ENCODE data around the gene CCDC152. TPM values are rescaled to one million over a fixed set of nuclear protein-coding genes. Genes with fewer than 3 reads are reported as not detected.
A peak's percentile ranks its signal among the peaks of the same experiment; 100 is the strongest.

CCDC152 gene, protein sequence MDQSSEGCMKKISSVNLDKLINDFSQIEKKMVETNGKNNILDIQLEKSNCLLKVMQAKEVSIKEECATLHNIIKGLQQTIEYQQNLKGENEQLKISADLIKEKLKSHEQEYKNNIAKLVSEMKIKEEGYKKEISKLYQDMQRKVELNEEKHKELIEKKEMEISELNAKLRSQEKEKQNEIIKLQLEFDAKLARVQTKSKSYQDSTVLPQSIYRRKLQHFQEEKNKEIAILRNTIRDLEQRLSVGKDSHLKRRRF
- total RNA-seq (1 to 10 TPM; 3.6 to 6.5 (median 5.7) TPM), total RNA-seq (1.9 to 31.0 (median 6.8) reads per million in 29 experiments)
- 6.2 TPM for total RNA-seq (2013)

DNA sequence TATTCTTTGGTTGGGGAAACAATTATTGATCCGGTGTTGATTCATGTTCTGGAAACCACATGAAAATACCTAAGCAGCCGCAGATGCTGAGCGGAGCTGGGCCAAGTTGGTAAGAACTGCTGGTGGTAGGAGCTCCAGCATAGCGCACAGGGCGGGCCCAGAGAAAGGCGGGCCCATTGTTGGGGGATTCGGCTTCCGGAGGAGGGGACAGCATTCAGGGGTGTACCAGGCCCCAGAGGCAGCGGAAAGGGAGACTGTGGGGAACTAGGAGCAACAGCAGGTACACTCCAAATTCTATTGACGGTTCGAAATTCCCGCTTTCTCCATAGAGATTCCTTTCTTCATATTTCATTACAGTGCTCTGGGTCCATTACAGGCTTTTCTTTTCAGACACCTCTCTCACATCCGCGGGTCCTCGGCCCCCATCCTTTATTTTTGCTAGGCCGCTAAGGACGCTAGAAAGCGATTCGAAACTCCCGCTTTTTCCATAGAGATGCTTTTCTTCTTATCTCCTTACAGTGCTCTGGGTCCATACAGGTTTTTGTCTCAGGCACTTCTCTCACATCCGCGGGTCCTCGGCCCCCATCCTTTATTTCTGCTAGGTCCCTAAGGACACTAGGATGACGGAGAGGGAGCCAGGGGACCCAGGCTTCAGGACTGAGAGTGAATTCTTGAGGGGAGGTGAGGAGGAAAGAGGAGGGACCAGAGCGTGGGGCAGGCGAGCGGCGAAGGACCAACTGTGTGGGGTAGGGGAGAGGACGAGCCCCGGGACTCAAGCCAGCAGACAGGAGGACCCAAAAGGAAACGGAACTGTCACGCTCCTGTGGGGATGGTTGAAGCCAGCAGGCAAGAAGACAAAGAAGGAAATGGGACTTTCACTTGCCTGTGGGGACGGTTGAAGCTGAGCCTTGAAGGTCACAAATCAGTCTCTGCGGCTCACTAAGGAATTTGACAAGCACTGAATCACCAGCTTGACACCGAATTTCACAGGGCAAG is at the start of gene CCDC152:
TSS of gene CCDC152 (plus strand) at position 213 of the 996 bp plus-strand sequence. CDS start 2,304 bp downstream, outside the sequence.
- Histone ChIP-seq H3K4me3 (ENCODE audit: control insufficient read depth in 1 of 2, extremely low read depth in 1 of 2, low read length in 1 of 2) (peak within 1 kb of the TSS; percentile 58 to 66), H3K4me1 (ENCODE audit: control insufficient read depth in 1 of 2, extremely low read depth in 1 of 2, insufficient read depth in 2 of 2, low read length in 2 of 2) (peaks cover 0 to 6% of the 10 kb centered on the region in 2 experiments), H3K27ac (ENCODE audit: low read length) (peak within 1 kb of the TSS; percentile 11), H3K27me3 (replicated peaks in 1 of 2; ENCODE audit: control insufficient read depth in 2 of 2, extremely low read depth in 1 of 2, insufficient read depth in 2 of 2, low read length in 1 of 2) (peaks cover 0 to 9% of the 10 kb centered on the region in 2 experiments), H3K9me3 (no peaks in the 10 kb centered on the region), H3K36me3 (ENCODE audit: control insufficient read depth in 2 of 2, extremely low read depth in 1 of 2, insufficient read depth in 1 of 2, low read length in 1 of 2) (no peaks in the 10 kb centered on the region)
- no peaks in the 10 kb centered on the region for H3K9me3 Mint-ChIP-seq
- H3K27ac Mint-ChIP-seq: peak within 1 kb of the TSS; percentile 65 to 72
- POLR2A ChIA-PET: no interaction called here
- peaks cover 13 to 17% (median 14%) of the 10 kb centered on the region in 3 donors for H3K4me1 Mint-ChIP-seq
- WGBS (ENCODE audit: insufficient coverage): 39% methylated on average over 25 of the region's 35 CpGs
- H3K4me3 Mint-ChIP-seq: peak within 1 kb of the TSS; percentile 82 to 87 (median 87)
- CTCF ChIA-PET: interaction anchor here in 1 of 2 donors (0.5 to 0.8 kb wide), 3 partner anchors 10 to 251 kb away, joined by 3 to 4 read pairs (median 3); no protein-coding TSS in a partner anchor
- H3K36me3 Mint-ChIP-seq: peaks cover 4% of the 10 kb centered on the region
- H3K27me3 Mint-ChIP-seq: peaks cover 14 to 19% of the 10 kb centered on the region in 2 donors
- peak; percentile 90 to 100 (median 98) for ATAC-seq (replicated peaks in 1 of 4)
- peak; percentile 14 to 69 (median 48) for DNase-seq

- H3K4me3 ChIP-seq (ENCODE audit: control insufficient read depth in 1 of 2, extremely low read depth in 1 of 2, low read length in 1 of 2): no peak overlapping the region
- Mint-ChIP-seq H3K4me1 (peaks cover 16 to 21% (median 19%) of the 10 kb centered on the region in 3 donors), H3K9me3 (no peaks in the 10 kb centered on the region), H3K4me3 (no peak overlapping the region), H3K27ac (no peak overlapping the region), H3K36me3 (no peaks in the 10 kb centered on the region), H3K27me3 (peaks cover 12 to 18% of the 10 kb centered on the region in 2 donors)
- no peaks in the 10 kb centered on the region for H3K36me3 ChIP-seq (ENCODE audit: control insufficient read depth in 2 of 2, extremely low read depth in 1 of 2, insufficient read depth in 1 of 2, low read length in 1 of 2)
- H3K27me3 ChIP-seq (replicated peaks in 1 of 2; ENCODE audit: control insufficient read depth in 2 of 2, extremely low read depth in 1 of 2, insufficient read depth in 2 of 2, low read length in 1 of 2): peaks cover 0 to 3% of the 10 kb centered on the region in 2 experiments
- ChIA-PET CTCF (no interaction called here), POLR2A (interaction anchor here in 1 of 2 donors (0.6 kb wide), 1 partner anchor 101 kb away, joined by 4 read pairs; no protein-coding TSS in a partner anchor)
- H3K4me1 ChIP-seq (ENCODE audit: control insufficient read depth in 1 of 2, extremely low read depth in 1 of 2, insufficient read depth in 2 of 2, low read length in 2 of 2): peaks cover 3 to 10% of the 10 kb centered on the region in 2 experiments
- no peak for ATAC-seq (replicated peaks in 1 of 4)
- H3K9me3 ChIP-seq: no peaks in the 10 kb centered on the region
- no peak for DNase-seq
- no peak overlapping the region for H3K27ac ChIP-seq (ENCODE audit: low read length)
- WGBS (ENCODE audit: insufficient coverage): 0% methylated on average over 1 of the region's 3 CpGs
These were observed 40.8 kb upstream of the CCDC152 start for GRCh38 chr5:42715785-42716184.

GRCh38 chr5:42718591-42718990 is 38.0 kb upstream of the CCDC152 start:
- no peaks in the 10 kb centered on the region for H3K36me3 ChIP-seq (ENCODE audit: control insufficient read depth in 2 of 2, extremely low read depth in 1 of 2, insufficient read depth in 1 of 2, low read length in 1 of 2)
- ChIA-PET CTCF (interaction anchor here in 1 of 2 donors (1.1 to 1.3 kb wide), 2 partner anchors 35 to 862 kb away, joined by 3 read pairs; no protein-coding TSS in a partner anchor), POLR2A (no interaction called here)
- H3K27me3 ChIP-seq (replicated peaks in 1 of 2; ENCODE audit: control insufficient read depth in 2 of 2, extremely low read depth in 1 of 2, insufficient read depth in 2 of 2, low read length in 1 of 2): peaks cover 0 to 3% of the 10 kb centered on the region in 2 experiments
- Mint-ChIP-seq H3K9me3 (no peaks in the 10 kb centered on the region), H3K36me3 (no peaks in the 10 kb centered on the region), H3K27ac (peak overlapping the region; percentile 53 to 62), H3K4me3 (peak overlapping the region in 2 of 3 donors; percentile 4 to 8), H3K27me3 (peaks cover 2 to 24% of the 10 kb centered on the region in 2 donors), H3K4me1 (peaks cover 16 to 24% (median 19%) of the 10 kb centered on the region in 3 donors)
- H3K4me3 ChIP-seq (ENCODE audit: control insufficient read depth in 1 of 2, extremely low read depth in 1 of 2, low read length in 1 of 2): no peak overlapping the region
- ATAC-seq (replicated peaks in 1 of 4) (peak; percentile 52 to 90 (median 67)), DNase-seq (peak in 4 of 35 experiments; percentile 2 to 30 (median 6))
- H3K9me3 ChIP-seq: no peaks in the 10 kb centered on the region
- H3K4me1 ChIP-seq (ENCODE audit: control insufficient read depth in 1 of 2, extremely low read depth in 1 of 2, insufficient read depth in 2 of 2, low read length in 2 of 2): peaks cover 3 to 10% of the 10 kb centered on the region in 2 experiments
- H3K27ac ChIP-seq (ENCODE audit: low read length): no peak overlapping the region
- WGBS (ENCODE audit: insufficient coverage): 0% methylated on average over 4 of the region's 4 CpGs

DNA sequence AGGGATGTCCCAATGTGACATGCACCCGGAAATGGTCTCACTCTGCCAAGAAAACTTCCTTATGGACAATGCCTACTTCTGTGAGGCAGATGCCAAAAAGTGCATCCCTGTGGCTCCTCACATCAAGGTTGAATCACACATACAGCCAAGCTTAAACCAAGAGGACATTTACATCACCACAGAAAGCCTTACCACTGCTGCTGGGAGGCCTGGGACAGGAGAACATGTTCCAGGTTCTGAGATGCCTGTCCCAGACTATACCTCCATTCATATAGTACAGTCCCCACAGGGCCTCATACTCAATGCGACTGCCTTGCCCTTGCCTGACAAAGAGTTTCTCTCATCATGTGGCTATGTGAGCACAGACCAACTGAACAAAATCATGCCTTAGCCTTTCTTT is 37.6 kb upstream of the CCDC152 start:
- DNase-seq: peak in 1 of 35 experiments; percentile 1
- POLR2A ChIA-PET: no interaction called here
- no peak overlapping the region for H3K27ac ChIP-seq (ENCODE audit: low read length)
- H3K4me3 Mint-ChIP-seq: peak overlapping the region in 1 of 3 donors; percentile 8
- peak in 2 of 4 experiments; percentile 19 to 25 for ATAC-seq (replicated peaks in 1 of 4)
- 71% methylated on average over 2 of the region's 2 CpGs for WGBS (ENCODE audit: insufficient coverage)
- no peaks in the 10 kb centered on the region for H3K9me3 ChIP-seq
- CTCF ChIA-PET: interaction anchor here in 1 of 2 donors (1.1 to 1.3 kb wide), 2 partner anchors 35 to 863 kb away, joined by 3 read pairs; no protein-coding TSS in a partner anchor
- no peaks in the 10 kb centered on the region for H3K9me3 Mint-ChIP-seq
- H3K27me3 ChIP-seq (replicated peaks in 1 of 2; ENCODE audit: control insufficient read depth in 2 of 2, extremely low read depth in 1 of 2, insufficient read depth in 2 of 2, low read length in 1 of 2): no peaks in the 10 kb centered on the region
- no peak overlapping the region for H3K4me3 ChIP-seq (ENCODE audit: control insufficient read depth in 1 of 2, extremely low read depth in 1 of 2, low read length in 1 of 2)
- H3K4me1 Mint-ChIP-seq: peaks cover 16 to 24% (median 19%) of the 10 kb centered on the region in 3 donors
- peaks cover 4 to 26% of the 10 kb centered on the region in 2 donors for H3K27me3 Mint-ChIP-seq
- H3K27ac Mint-ChIP-seq: peak overlapping the region; percentile 41 to 53
- H3K36me3 ChIP-seq (ENCODE audit: control insufficient read depth in 2 of 2, extremely low read depth in 1 of 2, insufficient read depth in 1 of 2, low read length in 1 of 2): no peaks in the 10 kb centered on the region
- H3K4me1 ChIP-seq (ENCODE audit: control insufficient read depth in 1 of 2, extremely low read depth in 1 of 2, insufficient read depth in 2 of 2, low read length in 2 of 2): peaks cover 3 to 10% of the 10 kb centered on the region in 2 experiments
- no peaks in the 10 kb centered on the region for H3K36me3 Mint-ChIP-seq

- peak overlapping the region; percentile 50 to 90 for H3K27ac Mint-ChIP-seq
- DNase-seq: peak in 1 of 35 experiments; percentile 43
- peaks cover 3 to 10% of the 10 kb centered on the region in 2 experiments for H3K4me1 ChIP-seq (ENCODE audit: control insufficient read depth in 1 of 2, extremely low read depth in 1 of 2, insufficient read depth in 2 of 2, low read length in 2 of 2)
- ATAC-seq (replicated peaks in 1 of 4): peak in 1 of 4 experiments; percentile 38
- H3K9me3 Mint-ChIP-seq: no peaks in the 10 kb centered on the region
- H3K4me1 Mint-ChIP-seq: peaks cover 16 to 24% (median 19%) of the 10 kb centered on the region in 3 donors
- H3K4me3 Mint-ChIP-seq: peak overlapping the region in 1 of 3 donors; percentile 68
- no CpG with 5 or more reads among the region's 6 CpGs for WGBS (ENCODE audit: insufficient coverage)
- POLR2A ChIA-PET: no interaction called here
- no peaks in the 10 kb centered on the region for H3K36me3 Mint-ChIP-seq
- no peaks in the 10 kb centered on the region for H3K27me3 ChIP-seq (replicated peaks in 1 of 2; ENCODE audit: control insufficient read depth in 2 of 2, extremely low read depth in 1 of 2, insufficient read depth in 2 of 2, low read length in 1 of 2)
- peaks cover 4 to 26% of the 10 kb centered on the region in 2 donors for H3K27me3 Mint-ChIP-seq
- CTCF ChIA-PET: no interaction called here
- no peaks in the 10 kb centered on the region for H3K9me3 ChIP-seq
- no peak overlapping the region for H3K4me3 ChIP-seq (ENCODE audit: control insufficient read depth in 1 of 2, extremely low read depth in 1 of 2, low read length in 1 of 2)
- no peaks in the 10 kb centered on the region for H3K36me3 ChIP-seq (ENCODE audit: control insufficient read depth in 2 of 2, extremely low read depth in 1 of 2, insufficient read depth in 1 of 2, low read length in 1 of 2)
- no peak overlapping the region for H3K27ac ChIP-seq (ENCODE audit: low read length)
These were observed 36.4 kb upstream of the CCDC152 start for GRCh38 chr5:42720251-42720650.
